Suprapubic skin (tissue), 3 donors: ENCODE results near the gene IFT74.

ENCODE experiments used
- EP300 ChIP-seq: sonication (generic); formaldehyde crosslinking; IDR thresholded peaks from one replicate; pipeline ENCODE4 v1.6.1; 2017; ENCODE audit warnings: antibody characterized with exemption
- TF ChIP-seq, protein P1 (sequence below), 2 donors: fragments of 200-600 bp in 1 of 2; fragments of 450-650 bp in 1 of 2; sonication (generic) in 1 of 2; IDR thresholded peaks; one replicate each; pipeline ENCODE4 v1.5.1; 2016 to 2019; ENCODE audit warnings: antibody characterized with exemption in 2 of 2, mild to moderate bottlenecking in 1 of 2, moderate library complexity in 1 of 2

GRCh38 chr9:27042476-27042875 is 86.3 kb downstream of the IFT74 start:
- TF ChIP-seq, protein P1, sequence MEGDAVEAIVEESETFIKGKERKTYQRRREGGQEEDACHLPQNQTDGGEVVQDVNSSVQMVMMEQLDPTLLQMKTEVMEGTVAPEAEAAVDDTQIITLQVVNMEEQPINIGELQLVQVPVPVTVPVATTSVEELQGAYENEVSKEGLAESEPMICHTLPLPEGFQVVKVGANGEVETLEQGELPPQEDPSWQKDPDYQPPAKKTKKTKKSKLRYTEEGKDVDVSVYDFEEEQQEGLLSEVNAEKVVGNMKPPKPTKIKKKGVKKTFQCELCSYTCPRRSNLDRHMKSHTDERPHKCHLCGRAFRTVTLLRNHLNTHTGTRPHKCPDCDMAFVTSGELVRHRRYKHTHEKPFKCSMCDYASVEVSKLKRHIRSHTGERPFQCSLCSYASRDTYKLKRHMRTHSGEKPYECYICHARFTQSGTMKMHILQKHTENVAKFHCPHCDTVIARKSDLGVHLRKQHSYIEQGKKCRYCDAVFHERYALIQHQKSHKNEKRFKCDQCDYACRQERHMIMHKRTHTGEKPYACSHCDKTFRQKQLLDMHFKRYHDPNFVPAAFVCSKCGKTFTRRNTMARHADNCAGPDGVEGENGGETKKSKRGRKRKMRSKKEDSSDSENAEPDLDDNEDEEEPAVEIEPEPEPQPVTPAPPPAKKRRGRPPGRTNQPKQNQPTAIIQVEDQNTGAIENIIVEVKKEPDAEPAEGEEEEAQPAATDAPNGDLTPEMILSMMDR (IDR thresholded peaks at IDR 0.05), result no peak
- no peak for TF ChIP-seq EP300
